Liver (tissue), 3 donors: Measurements from ENCODE around the gene PIK3R5.

Experiments
- CTCF ChIP-seq: fragments of 150-350 bp; IDR thresholded peaks from 2 replicates; pipeline ENCODE4 v1.5.1; 2017; ENCODE audit warnings: improper control_type of control experiment, low read depth, low read length; ENCODE audit not compliant: missing input control
- GABPA ChIP-seq, 2 donors: IDR thresholded peaks in 1 of 2; conservative IDR thresholded peaks in 1 of 2; 2 replicates each; pipeline ENCODE4 v1.6.1; 2016; ENCODE audit warnings: antibody characterized with exemption in 2 of 2, mild to moderate bottlenecking in 1 of 2, moderate library complexity in 1 of 2
- HNF4G ChIP-seq: IDR thresholded peaks from 2 replicates; pipeline ENCODE4 v1.6.1; 2016; ENCODE audit warnings: antibody characterized with exemption
- JUND ChIP-seq, 2 donors: IDR thresholded peaks; 2 replicates each; pipeline ENCODE4 v1.6.1; 2016; ENCODE audit warnings: antibody characterized with exemption in 2 of 2
- MAX ChIP-seq: IDR thresholded peaks from 2 replicates; pipeline ENCODE4 v1.6.1; 2016; ENCODE audit warnings: antibody characterized with exemption
- REST ChIP-seq: IDR thresholded peaks from 2 replicates; pipeline ENCODE4 v1.6.1; 2016; ENCODE audit warnings: antibody characterized with exemption, mild to moderate bottlenecking
- donor health status: healthy.
- donor health status: healthy.

GRCh38 chr17:8868529-8868951 lies 97.0 kb downstream of the PIK3R5 start:
- TF ChIP-seq MAX, result no peak
- no peak for TF ChIP-seq CTCF
- no peak for TF ChIP-seq GABPA (IDR thresholded peaks at IDR 0.05 in 1 of 2, conservative IDR thresholded peaks at IDR 0.05 in 1 of 2)
- TF ChIP-seq JUND (IDR thresholded peaks at IDR 0.05), result no peak
- TF ChIP-seq REST, result no peak
- no peak for TF ChIP-seq HNF4G
